Femur (tissue), 1 donor: Measurements from ENCODE around the gene A1CF.
"Not testable (repeated sequence)": the region's sequence is repeated elsewhere in the genome, so short reads cannot be mapped to it uniquely, and the experiment has no call there.

ENCODE experiments used
- DNase-seq: peaks from one replicate; pipeline ENCODE4 v3.0.0-alpha.2; 2017

A1CF gene

DNA sequence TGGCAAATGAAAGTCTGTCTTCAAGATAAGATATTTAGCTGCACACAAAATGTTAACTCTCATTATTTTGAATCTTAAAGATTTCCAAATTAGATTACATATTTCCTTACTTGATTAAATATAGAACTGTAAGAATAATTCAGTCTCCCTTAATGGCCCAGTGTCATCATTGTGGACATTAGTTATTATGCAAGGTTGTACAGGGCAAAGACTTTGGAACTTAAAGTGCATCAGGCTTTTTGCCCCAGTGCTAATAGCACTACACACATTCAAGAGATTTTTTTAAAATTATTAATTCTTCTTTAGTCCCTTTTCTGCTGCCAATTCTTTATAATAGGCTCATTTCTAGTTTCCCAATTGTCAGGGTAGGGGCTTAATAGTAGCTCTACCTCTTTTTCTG is 103.4 kb downstream of the A1CF start:
- not testable (repeated sequence) for DNase-seq

DNA sequence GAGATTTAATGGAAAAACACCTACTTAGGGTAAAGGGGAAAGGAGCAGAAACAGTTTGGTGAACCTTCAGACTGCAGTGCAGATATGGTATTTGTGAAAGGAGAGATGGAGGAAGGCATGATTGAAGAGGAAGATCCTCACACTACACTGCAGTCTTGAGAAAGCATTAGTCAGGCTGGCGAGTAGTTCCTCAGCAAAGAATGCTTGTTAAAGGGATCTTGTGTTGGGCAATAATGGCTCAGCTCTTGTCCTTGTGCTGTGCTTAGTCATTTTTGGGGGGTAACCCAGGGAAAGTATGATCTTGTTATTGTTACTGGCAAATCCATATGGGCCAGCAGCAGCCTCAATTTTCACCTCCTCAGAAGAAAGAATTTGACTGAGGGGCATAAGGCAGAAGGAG is 105.4 kb downstream of the A1CF start:
- not testable (repeated sequence) for DNase-seq

DNA sequence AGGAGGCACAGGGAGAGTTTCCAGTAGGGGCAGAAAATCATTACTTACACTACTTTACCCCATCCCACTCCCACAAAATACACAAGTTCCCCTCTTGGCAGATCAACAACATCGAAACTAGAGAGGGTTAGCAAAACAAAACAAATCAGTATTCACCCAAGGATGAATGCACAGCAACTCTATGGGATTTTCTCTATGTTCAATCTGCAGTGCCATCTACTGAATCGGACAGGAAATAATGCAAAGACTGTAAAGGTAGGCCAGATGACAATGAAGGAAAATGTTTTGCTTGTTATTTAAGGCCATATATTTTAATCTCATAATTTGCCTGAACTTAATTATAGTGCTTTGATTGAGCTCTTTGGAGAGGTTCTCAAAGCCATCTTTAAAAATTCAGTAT is 110.6 kb downstream of the A1CF start:
- DNase-seq = not testable (repeated sequence)

DNA sequence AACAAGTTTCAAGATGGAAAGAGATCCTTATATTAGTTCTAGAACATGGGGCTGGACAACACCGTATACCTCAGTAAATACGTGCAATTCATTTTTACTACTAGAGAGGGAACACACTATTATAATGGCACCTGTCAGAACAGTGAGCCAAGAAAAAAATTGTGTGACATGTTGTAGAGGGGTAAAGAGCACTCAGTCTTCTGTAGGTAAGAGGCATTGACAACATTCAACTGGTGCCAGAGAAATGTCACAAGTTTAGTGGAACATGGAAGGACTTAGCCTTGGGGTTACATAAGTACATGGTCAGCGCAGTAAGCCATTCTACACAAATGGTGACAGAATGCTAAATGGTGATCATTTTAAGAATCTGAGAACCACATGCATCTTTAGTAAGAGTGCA is 113.4 kb downstream of the A1CF start:
- not testable (repeated sequence) for DNase-seq

DNA sequence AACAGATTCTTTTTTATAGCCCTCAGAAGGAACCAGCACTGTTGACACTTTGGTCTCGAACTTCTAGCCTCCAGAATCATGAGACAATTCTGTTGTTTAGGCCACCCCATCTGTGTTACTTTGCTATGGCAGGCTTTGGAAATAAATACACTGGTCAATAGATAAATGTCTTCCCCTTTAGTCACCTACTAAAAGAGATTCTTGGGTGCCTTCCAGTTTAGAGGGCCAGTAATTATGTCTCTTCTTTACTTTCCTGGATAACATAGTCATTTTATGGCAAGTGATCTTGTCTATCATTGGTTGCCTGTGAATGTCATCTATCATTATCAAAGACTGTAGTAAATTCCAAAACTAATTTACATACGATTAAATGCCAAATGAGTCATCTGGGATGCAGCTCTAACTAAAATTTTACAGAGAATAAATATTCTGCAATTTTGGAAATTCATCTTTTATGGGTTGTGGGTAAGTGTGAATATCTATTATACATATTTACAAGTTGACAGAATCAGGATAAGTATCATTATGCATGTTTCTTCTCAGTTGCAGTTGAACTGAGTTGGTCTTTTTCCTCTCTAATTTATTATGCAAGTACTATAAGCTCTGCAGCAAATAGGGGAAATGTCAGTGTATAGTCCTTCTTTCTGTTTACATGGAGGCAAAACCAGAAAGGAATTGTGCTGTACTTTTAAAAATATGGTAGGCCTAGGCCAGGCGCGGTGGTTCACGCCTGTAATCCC is 118.5 kb downstream of the A1CF start:
- not testable (repeated sequence) for DNase-seq
